Activated T-cell treated with anti-CD3 and anti-CD28 coated beads, Interleukin-2, amount 50 U/mL, for 48 hours (primary cell): ENCODE data around the gene MYH11.

ENCODE experiments used
- DNase-seq, 2 experiments: peaks; one replicate each; pipeline ENCODE4 v3.0.0-alpha.2; 2020

The MYH11 gene

DNA sequence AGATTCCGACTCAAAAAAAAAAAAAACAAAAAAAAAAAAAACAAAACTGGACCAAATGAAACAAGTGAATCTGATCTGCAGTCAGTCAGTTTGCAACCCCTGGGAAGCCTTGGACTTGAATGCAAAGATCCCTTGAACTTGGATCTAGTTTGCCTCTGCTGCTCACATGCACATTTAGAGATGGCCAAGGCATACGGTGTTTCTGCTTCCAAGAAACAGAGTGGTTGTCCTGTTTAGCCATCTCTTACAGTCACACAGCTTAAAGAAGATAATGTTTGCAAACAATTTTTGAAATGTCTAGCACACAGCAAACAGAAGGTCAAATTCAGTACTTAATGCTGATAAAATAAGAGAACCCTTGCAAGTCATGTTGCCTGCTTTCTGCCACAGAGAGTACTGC is 202.2 kb downstream of the MYH11 start:
- DNase-seq = no peak

- DNase-seq = no peak
Observed at GRCh38 chr16:15653227-15653626, 203.6 kb downstream of the MYH11 start.
